Measurements from ENCODE around the gene ARHGAP20. TPM values are rescaled to one million over a fixed set of nuclear protein-coding genes. Genes with fewer than 3 reads are reported as not detected.

Gene ARHGAP20
- total RNA-seq, 1 experiment from 2014 or later = 0.04 TPM

DNA sequence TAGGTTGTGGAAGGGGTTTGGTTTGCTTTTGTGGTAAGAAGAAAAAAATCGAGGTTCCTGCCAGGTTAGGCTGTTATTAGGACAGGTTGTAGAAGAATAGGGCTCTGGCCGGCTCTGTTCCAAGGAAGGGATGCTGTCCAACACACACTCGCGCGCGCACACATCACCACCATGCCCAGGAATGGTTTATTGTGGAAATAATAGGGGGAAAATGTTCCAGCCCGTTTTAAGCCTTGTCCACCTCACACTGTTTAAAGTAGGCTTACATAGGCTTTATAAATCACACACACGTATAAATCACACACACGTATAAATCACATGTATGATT, 1.2 kb upstream of the ARHGAP20 start:
- no peak overlapping the region for H3K9ac ChIP-seq (ENCODE audit: extremely low read depth, insufficient read length, low read length)
- H3K4me1 ChIP-seq (ENCODE audit: insufficient read depth, low read length) = no peaks in the 10 kb centered on the region
- no peaks in the 10 kb centered on the region for H3K79me1 ChIP-seq (ENCODE audit: insufficient read depth, low read depth, low read length, poor library complexity, severe bottlenecking)
- no peak overlapping the region for H2BK120ac ChIP-seq (ENCODE audit: low read depth, low read length, poor library complexity, severe bottlenecking)
- no peak overlapping the region for H2BK20ac ChIP-seq (ENCODE audit: low read depth, low read length, poor library complexity, severe bottlenecking)
- no CpG with 5 or more reads among the region's 9 CpGs for WGBS (ENCODE audit: extremely low coverage, insufficient read length, low lambda C conversion rate)
- no peaks in the 10 kb centered on the region for H3K79me2 ChIP-seq (ENCODE audit: insufficient read depth, low read length)
- H3K4me3 Mint-ChIP-seq = peak overlapping the region; percentile 61 to 82
- H3K4me1 Mint-ChIP-seq = peaks cover 15 to 18% of the 10 kb centered on the region in 2 experiments
- no peak overlapping the region for H4K8ac ChIP-seq (replicated peaks; ENCODE audit: insufficient read length, low read depth, low read length)
- H3K9me3 ChIP-seq (ENCODE audit: control insufficient read depth, low read depth, low read length) = no peaks in the 10 kb centered on the region
- TF ChIP-seq, protein P1, sequence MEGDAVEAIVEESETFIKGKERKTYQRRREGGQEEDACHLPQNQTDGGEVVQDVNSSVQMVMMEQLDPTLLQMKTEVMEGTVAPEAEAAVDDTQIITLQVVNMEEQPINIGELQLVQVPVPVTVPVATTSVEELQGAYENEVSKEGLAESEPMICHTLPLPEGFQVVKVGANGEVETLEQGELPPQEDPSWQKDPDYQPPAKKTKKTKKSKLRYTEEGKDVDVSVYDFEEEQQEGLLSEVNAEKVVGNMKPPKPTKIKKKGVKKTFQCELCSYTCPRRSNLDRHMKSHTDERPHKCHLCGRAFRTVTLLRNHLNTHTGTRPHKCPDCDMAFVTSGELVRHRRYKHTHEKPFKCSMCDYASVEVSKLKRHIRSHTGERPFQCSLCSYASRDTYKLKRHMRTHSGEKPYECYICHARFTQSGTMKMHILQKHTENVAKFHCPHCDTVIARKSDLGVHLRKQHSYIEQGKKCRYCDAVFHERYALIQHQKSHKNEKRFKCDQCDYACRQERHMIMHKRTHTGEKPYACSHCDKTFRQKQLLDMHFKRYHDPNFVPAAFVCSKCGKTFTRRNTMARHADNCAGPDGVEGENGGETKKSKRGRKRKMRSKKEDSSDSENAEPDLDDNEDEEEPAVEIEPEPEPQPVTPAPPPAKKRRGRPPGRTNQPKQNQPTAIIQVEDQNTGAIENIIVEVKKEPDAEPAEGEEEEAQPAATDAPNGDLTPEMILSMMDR (conservative IDR thresholded peaks at IDR 0.05) = no peak
- H3K56ac ChIP-seq (ENCODE audit: insufficient read length, low read depth, low read length) = no peak overlapping the region
- no peaks in the 10 kb centered on the region for H4K20me1 ChIP-seq (ENCODE audit: control insufficient read depth, insufficient read depth, insufficient read length)
- H2BK12ac ChIP-seq (ENCODE audit: insufficient read length, low read depth, low read length) = no peak overlapping the region
- H3K27ac ChIP-seq (ENCODE audit: insufficient read length, low read depth, low read length) = no peak overlapping the region
- H2AK5ac ChIP-seq (ENCODE audit: insufficient read length, low read length) = no peak overlapping the region
- H3K27me3 ChIP-seq (ENCODE audit: insufficient read depth, low read length) = peaks cover 30% of the 10 kb centered on the region; the same call in 1 of the 2 replicates
- DNase-seq = no peak
- H3K4me2 ChIP-seq (ENCODE audit: insufficient read depth, insufficient read length, low read length) = peak overlapping the region; percentile 87
- no peak overlapping the region for H4K91ac ChIP-seq (ENCODE audit: insufficient read length, low read depth, low read length)
- no peak overlapping the region for H2BK5ac ChIP-seq (ENCODE audit: insufficient read length, low read length)
- no peak overlapping the region for H4K5ac ChIP-seq (ENCODE audit: insufficient read length, low read depth, low read length)
- no peak overlapping the region for H3K14ac ChIP-seq (ENCODE audit: insufficient read depth, low read length)
- no peak overlapping the region for H3T11ph ChIP-seq (ENCODE audit: low read length)
- H2BK15ac ChIP-seq (ENCODE audit: low read depth, low read length) = no peak overlapping the region
- H3K4ac ChIP-seq (ENCODE audit: low read depth, low read length) = no peak overlapping the region
- peaks cover 21% of the 10 kb centered on the region for H3K23me2 ChIP-seq (ENCODE audit: insufficient read length, low read depth, low read length, poor library complexity, severe bottlenecking)
- no peaks in the 10 kb centered on the region; a peak in 1 of 5 replicates for H3K9me3 Mint-ChIP-seq
- no peak overlapping the region for H2AFZ ChIP-seq (ENCODE audit: low read length)
- H3K36me3 Mint-ChIP-seq (ENCODE audit: insufficient read depth in 1 of 3, low read depth in 3 of 3) = no peaks in the 10 kb centered on the region
- H3K23ac ChIP-seq (ENCODE audit: insufficient read length, low read depth, low read length) = no peak overlapping the region
- H3K27ac Mint-ChIP-seq = peak overlapping the region in 1 of 3 experiments; percentile 9; a peak in 1 of 7 replicates
- H3K27me3 Mint-ChIP-seq (ENCODE audit: low read depth) = peaks cover 33% of the 10 kb centered on the region
- no peak overlapping the region for H3K18ac ChIP-seq (ENCODE audit: insufficient read length, low read depth, low read length)

All from H9 (cell line).